ENCODE data around the gene HIGD2A. TPM values are rescaled to one million over a fixed set of nuclear protein-coding genes. Genes with fewer than 3 reads are reported as not detected.

Gene HIGD2A
- total and polyA plus RNA-seq, 10 of the 15 experiments (the other 5 are each of a cell fraction or from before 2014, with no cell fraction given), result 152 to 348 (median 194) TPM

DNA sequence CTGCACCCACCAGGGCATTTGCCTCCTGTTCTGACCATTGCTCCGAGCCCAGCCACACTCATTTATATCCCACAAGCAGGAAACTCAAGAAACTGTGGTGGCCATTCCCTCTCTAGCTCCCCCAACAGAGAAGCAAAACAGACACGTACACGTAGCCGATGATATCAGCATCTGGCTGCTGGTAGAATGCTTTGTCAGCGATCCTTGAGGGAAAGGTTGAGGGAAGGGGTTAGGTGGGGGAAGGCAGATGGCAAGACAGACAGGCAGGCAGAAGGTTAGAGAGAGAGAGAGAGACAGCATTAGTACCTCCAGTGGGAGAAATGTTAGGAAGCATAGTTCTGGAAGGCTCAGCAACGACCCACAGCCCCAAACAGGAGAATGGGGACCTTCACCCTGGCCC, 7.8 kb downstream of the HIGD2A start:
- no peak for FAIRE-seq
- H3K27ac ChIP-seq (ENCODE audit: control insufficient read depth, insufficient read depth), result no peak overlapping the region
- no peak overlapping the region for H3K4me2 ChIP-seq (ENCODE audit: control insufficient read depth, insufficient read depth)
- RAD21 ChIA-PET (ENCODE audit: unreplicated experiment), result no interaction called here
- no peak overlapping the region for H2AFZ ChIP-seq (ENCODE audit: control insufficient read depth, low read depth, low read length)
- TF ChIP-seq RBBP5 (conservative IDR thresholded peaks at IDR 0.05) (no peak), MXI1 (IDR thresholded peaks at IDR 0.05; ENCODE audit: low read depth, low read length) (no peak), MTA3 (IDR thresholded peaks at IDR 0.05; ENCODE audit: borderline replicate concordance, low read length) (no peak), HDGF (IDR thresholded peaks at IDR 0.05) (no peak), SP1 (IDR thresholded peaks at IDR 0.05; ENCODE audit: low read depth, low read length) (no peak)
- TF ChIP-seq, protein P1, sequence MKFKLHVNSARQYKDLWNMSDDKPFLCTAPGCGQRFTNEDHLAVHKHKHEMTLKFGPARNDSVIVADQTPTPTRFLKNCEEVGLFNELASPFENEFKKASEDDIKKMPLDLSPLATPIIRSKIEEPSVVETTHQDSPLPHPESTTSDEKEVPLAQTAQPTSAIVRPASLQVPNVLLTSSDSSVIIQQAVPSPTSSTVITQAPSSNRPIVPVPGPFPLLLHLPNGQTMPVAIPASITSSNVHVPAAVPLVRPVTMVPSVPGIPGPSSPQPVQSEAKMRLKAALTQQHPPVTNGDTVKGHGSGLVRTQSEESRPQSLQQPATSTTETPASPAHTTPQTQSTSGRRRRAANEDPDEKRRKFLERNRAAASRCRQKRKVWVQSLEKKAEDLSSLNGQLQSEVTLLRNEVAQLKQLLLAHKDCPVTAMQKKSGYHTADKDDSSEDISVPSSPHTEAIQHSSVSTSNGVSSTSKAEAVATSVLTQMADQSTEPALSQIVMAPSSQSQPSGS (IDR thresholded peaks at IDR 0.05; ENCODE audit: low read length), result no peak
- no peaks in the 10 kb centered on the region for H3K4me1 ChIP-seq (ENCODE audit: control insufficient read depth, insufficient read depth, low read length)
- in situ Hi-C loops (cut with MboI) (no loop called here), intact Hi-C loops (cut with micrococcal nuclease; ENCODE audit: unreplicated experiment) (no loop called here)
- no peak for ATAC-seq
- no peaks in the 10 kb centered on the region for H3K9me3 ChIP-seq (replicated peaks; ENCODE audit: control insufficient read depth, insufficient read depth, low read length)
- POLR2A ChIA-PET, result no interaction called here
- no peaks in the 10 kb centered on the region for H3K27me3 ChIP-seq (replicated peaks in 1 of 2; ENCODE audit: control insufficient read depth in 2 of 2, insufficient read depth in 2 of 2, low read length in 1 of 2)
- no peaks in the 10 kb centered on the region for H3K79me2 ChIP-seq (ENCODE audit: control insufficient read depth, insufficient read depth, low read length)
- CTCF ChIA-PET, result no interaction called here
- H4K20me1 ChIP-seq (ENCODE audit: control insufficient read depth, insufficient read depth), result no peaks in the 10 kb centered on the region
- SMC1A ChIA-PET (ENCODE audit: uncharacterized antibody, unreplicated experiment), result no interaction called here
- WGBS (ENCODE audit: insufficient coverage, insufficient replicate concordance, low lambda C conversion rate, missing lambda C conversion rate), result 69% methylated on average over 6 of the region's 6 CpGs
- H3K9ac ChIP-seq (ENCODE audit: control insufficient read depth, insufficient read depth, low read length), result no peak overlapping the region
- DNase-seq (ENCODE audit: low read depth, low spot score), result no peak
- H3K4me3 ChIP-seq, result no peak overlapping the region
- BruUV-seq (replicated peaks), result no TSS peak
- H3K36me3 ChIP-seq (ENCODE audit: control insufficient read depth in 2 of 2, insufficient read depth in 2 of 2, low read length in 1 of 2), result peaks cover 0 to 3% of the 10 kb centered on the region in 2 experiments; a peak in 2 of 4 replicates

DNA sequence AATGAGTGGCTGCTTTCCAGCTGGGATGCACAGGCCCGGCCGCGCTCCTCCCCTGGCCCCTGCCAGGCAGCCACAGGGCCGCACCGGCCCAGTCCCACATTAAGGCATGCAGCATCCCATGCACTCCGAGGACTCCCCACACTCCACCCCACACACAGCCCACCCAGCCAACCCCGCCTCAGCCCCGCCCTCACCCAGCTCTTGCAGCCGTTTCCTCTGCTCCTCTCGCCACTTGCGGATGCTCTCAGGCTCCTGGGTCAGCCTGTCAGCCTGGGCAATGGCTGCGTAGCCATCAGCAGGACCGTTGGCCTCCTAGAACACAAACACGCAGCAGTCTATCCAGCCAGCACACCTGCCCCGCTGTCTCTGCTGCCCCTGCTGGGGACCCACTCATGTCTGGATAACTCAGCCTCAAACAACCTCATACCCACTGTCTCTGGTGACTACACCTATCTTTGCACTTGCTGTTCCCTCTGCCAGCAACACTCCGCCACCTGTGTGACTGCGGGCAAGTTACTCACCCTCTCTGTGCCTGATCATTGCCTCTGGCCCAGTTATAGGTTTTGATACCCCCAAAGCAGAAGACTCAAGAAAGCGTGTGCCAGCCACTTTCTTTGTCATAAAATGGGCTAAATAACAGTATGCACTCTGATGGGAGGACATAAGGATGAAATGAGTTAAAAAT, 9.3 kb downstream of the HIGD2A start:
- ChIA-PET CTCF (no interaction called here), RAD21 (ENCODE audit: unreplicated experiment) (no interaction called here), SMC1A (ENCODE audit: uncharacterized antibody, unreplicated experiment) (no interaction called here), POLR2A (no interaction called here)
- no peak for TF ChIP-seq MTA2 (IDR thresholded peaks at IDR 0.05; ENCODE audit: low read depth)
- TF ChIP-seq NFYA (IDR thresholded peaks at IDR 0.05; ENCODE audit: borderline replicate concordance, low read depth, low read length), result no peak
- FAIRE-seq, result no peak
- H3K9me3 ChIP-seq (replicated peaks; ENCODE audit: control insufficient read depth, insufficient read depth, low read length), result no peaks in the 10 kb centered on the region
- ATAC-seq, result no peak
- 96% methylated on average over 17 of the region's 18 CpGs for WGBS (ENCODE audit: insufficient coverage, insufficient replicate concordance, low lambda C conversion rate, missing lambda C conversion rate)
- no peaks in the 10 kb centered on the region; a peak in 1 of 4 replicates for H3K36me3 ChIP-seq (ENCODE audit: control insufficient read depth in 2 of 2, insufficient read depth in 2 of 2, low read length in 1 of 2)
- no peaks in the 10 kb centered on the region for H3K27me3 ChIP-seq (replicated peaks in 1 of 2; ENCODE audit: control insufficient read depth in 2 of 2, insufficient read depth in 2 of 2, low read length in 1 of 2)
- no peak overlapping the region for H3K4me2 ChIP-seq (ENCODE audit: control insufficient read depth, insufficient read depth)
- H3K9ac ChIP-seq (ENCODE audit: control insufficient read depth, insufficient read depth, low read length), result no peak overlapping the region
- no peak overlapping the region for H3K27ac ChIP-seq (ENCODE audit: control insufficient read depth, insufficient read depth)
- DNase-seq (ENCODE audit: low read depth, low spot score), result no peak
- no TSS peak for BruUV-seq (replicated peaks)
- no peaks in the 10 kb centered on the region for H3K4me1 ChIP-seq (ENCODE audit: control insufficient read depth, insufficient read depth, low read length)
- no peak overlapping the region for H2AFZ ChIP-seq (ENCODE audit: control insufficient read depth, low read depth, low read length)
- H3K4me3 ChIP-seq, result no peak overlapping the region
- no peaks in the 10 kb centered on the region for H3K79me2 ChIP-seq (ENCODE audit: control insufficient read depth, insufficient read depth, low read length)
- in situ Hi-C loops (cut with MboI) (no loop called here), intact Hi-C loops (cut with micrococcal nuclease; ENCODE audit: unreplicated experiment) (no loop called here)
- H4K20me1 ChIP-seq (ENCODE audit: control insufficient read depth, insufficient read depth), result no peaks in the 10 kb centered on the region
